OCI-LY1 (cell line): ENCODE measurements around the gene TUBD1.

Experiments
- CTCF ChIP-seq: fragments of 200-600 bp; sonication (generic), shearing (Covaris generic); IDR thresholded peaks from 2 replicates; pipeline ENCODE4 v1.5.1; 2017; ENCODE audit warnings: mild to moderate bottlenecking, antibody characterized with exemption, low read length, moderate library complexity, mixed read lengths
- EZH2 ChIP-seq: fragments of 200-600 bp; sonication (generic), shearing (Covaris generic); IDR thresholded peaks from 2 replicates; pipeline ENCODE4 v1.8.0; 2017; ENCODE audit warnings: borderline replicate concordance, mixed run types, mild to moderate bottlenecking, antibody characterized with exemption, low read length, moderate library complexity, mixed read lengths

- no peak for TF ChIP-seq CTCF
- no peak for TF ChIP-seq EZH2
Measured at GRCh38 chr17:59890720-59891119, 2.0 kb downstream of the TUBD1 start.
